ENCODE measurements around the gene ST7.

Gene ST7

GRCh38 chr7:117067340-117067739 is 114.0 kb downstream of the ST7 start:
- no peak for DNase-seq (ENCODE audit: low read depth)

- no peak for DNase-seq (ENCODE audit: low read depth)
Observed at GRCh38 chr7:117068511-117069145, 115.3 kb downstream of the ST7 start.

GRCh38 chr7:117069379-117069778 is 116.1 kb downstream of the ST7 start:
- no peak for DNase-seq (ENCODE audit: low read depth)

GRCh38 chr7:117071551-117071950 is 118.2 kb downstream of the ST7 start:
- no peak for DNase-seq (ENCODE audit: low read depth)

GRCh38 chr7:117072620-117073118 is 119.4 kb downstream of the ST7 start:
- DNase-seq (ENCODE audit: low read depth), result no peak

- no peak for DNase-seq (ENCODE audit: low read depth)
Observed at GRCh38 chr7:117074378-117074777, 121.1 kb downstream of the ST7 start.

GRCh38 chr7:117075934-117076333 is 122.6 kb downstream of the ST7 start:
- no peak for DNase-seq (ENCODE audit: low read depth)

GRCh38 chr7:117076426-117076943 is 123.2 kb downstream of the ST7 start:
- no peak for DNase-seq (ENCODE audit: low read depth)

GRCh38 chr7:117077658-117078057 is 124.4 kb downstream of the ST7 start:
- DNase-seq (ENCODE audit: low read depth), result no peak

- DNase-seq (ENCODE audit: low read depth), result no peak
Observed at GRCh38 chr7:117082647-117083046, 129.3 kb downstream of the ST7 start.

GRCh38 chr7:117083648-117084047 is 130.3 kb downstream of the ST7 start:
- DNase-seq (ENCODE audit: low read depth), result no peak

GRCh38 chr7:117084286-117084685 is 131.0 kb downstream of the ST7 start:
- no peak for DNase-seq (ENCODE audit: low read depth)

- no peak for DNase-seq (ENCODE audit: low read depth)
Observed at GRCh38 chr7:117085275-117085674, 132.0 kb downstream of the ST7 start.

- DNase-seq (ENCODE audit: low read depth), result no peak
Observed at GRCh38 chr7:117085769-117086463, 132.6 kb downstream of the ST7 start.

- no peak for DNase-seq (ENCODE audit: low read depth)
Observed at GRCh38 chr7:117086788-117087187, 133.5 kb downstream of the ST7 start.

GRCh38 chr7:117087639-117088396 is 134.5 kb downstream of the ST7 start:
- no peak for DNase-seq (ENCODE audit: low read depth)

- DNase-seq (ENCODE audit: low read depth), result no peak
Observed at GRCh38 chr7:117088623-117089194, 135.4 kb downstream of the ST7 start.

- DNase-seq (ENCODE audit: low read depth), result no peak
Observed at GRCh38 chr7:117090791-117091190, 137.5 kb downstream of the ST7 start.

GRCh38 chr7:117091721-117092120 is 138.4 kb downstream of the ST7 start:
- DNase-seq (ENCODE audit: low read depth), result no peak

- DNase-seq (ENCODE audit: low read depth), result no peak
Observed at GRCh38 chr7:117092785-117093184, 139.5 kb downstream of the ST7 start.

- no peak for DNase-seq (ENCODE audit: low read depth)
Observed at GRCh38 chr7:117094457-117094856, 141.2 kb downstream of the ST7 start.

GRCh38 chr7:117095055-117095454 is 141.8 kb downstream of the ST7 start:
- no peak for DNase-seq (ENCODE audit: low read depth)

Data from stimulated activated CD8-positive, alpha-beta memory T cell treated with anti-CD3 and anti-CD28 coated beads, Interleukin-15, amount 100 ng/mL, for 24 hours (primary cell).